DND-41 (cell line): ENCODE measurements around the gene CACNA2D1.

Experiments
- ATAC-seq: fragments of 200-7000 bp; cut with Tn5 transposase; 3 replicates; pipeline ENCODE4 v1.9.1; 2021; ENCODE audit warnings: low read depth; ENCODE audit not compliant: insufficient read depth
- DNase-seq: peaks from one replicate; pipeline ENCODE4 v3.0.0-alpha.2; 2020
- H2AFZ ChIP-seq: 2 replicates; pipeline ENCODE4 v1.6.0; 2012; ENCODE audit warnings: low read depth, low read length
- H3K27ac ChIP-seq: 2 replicates; pipeline ENCODE4 v1.5.1; 2012; ENCODE audit warnings: low read length, inconsistent platforms
- H3K27me3 ChIP-seq: fragments of 200-600 bp; sonication (generic); 2 replicates; pipeline ENCODE4 v1.6.0; 2012; ENCODE audit warnings: low read length, mild to moderate bottlenecking, inconsistent platforms; ENCODE audit not compliant: insufficient read depth, poor library complexity
- H3K36me3 ChIP-seq: 2 replicates; pipeline ENCODE4 v1.5.1; 2012; ENCODE audit warnings: low read length, inconsistent platforms; ENCODE audit not compliant: insufficient read depth
- H3K4me1 ChIP-seq: 2 replicates; pipeline ENCODE4 v1.5.1; 2012; ENCODE audit warnings: mild to moderate bottlenecking, low read length; ENCODE audit not compliant: insufficient read depth
- H3K4me2 ChIP-seq: 2 replicates; pipeline ENCODE4 v1.6.0; 2012; ENCODE audit warnings: mild to moderate bottlenecking, moderate library complexity, low read length, inconsistent platforms; ENCODE audit not compliant: insufficient read depth
- H3K4me3 ChIP-seq, 2 experiments: fragments of 200-600 bp in 1 of 2; shearing (Covaris generic) in 1 of 2; 2 replicates each; pipeline ENCODE4 v1.5.1; 2012 to 2016; ENCODE audit warnings: inconsistent platforms in 2 of 2, low read length in 2 of 2, mild to moderate bottlenecking in 2 of 2, low read depth in 1 of 2, moderate library complexity in 1 of 2
- H3K79me2 ChIP-seq: 2 replicates; pipeline ENCODE4 v1.6.0; 2012; ENCODE audit warnings: low read length, inconsistent platforms; ENCODE audit not compliant: insufficient read depth
- H3K9ac ChIP-seq: 2 replicates; pipeline ENCODE4 v1.6.0; 2012; ENCODE audit warnings: low read depth, mild to moderate bottlenecking, inconsistent platforms, low read length, moderate library complexity
- H3K9me3 ChIP-seq: 2 replicates; pipeline ENCODE4 v1.5.1; 2012; ENCODE audit warnings: low read length, moderate library complexity, mild to moderate bottlenecking, inconsistent platforms; ENCODE audit not compliant: insufficient read depth, severe bottlenecking
- H4K20me1 ChIP-seq: 2 replicates; pipeline ENCODE4 v1.6.0; 2012; ENCODE audit warnings: low read length; ENCODE audit not compliant: insufficient read depth
- EZH2 ChIP-seq: IDR thresholded peaks from 3 replicates; pipeline ENCODE4 v1.6.1; 2012; ENCODE audit warnings: borderline replicate concordance, low read depth, mild to moderate bottlenecking, moderate library complexity, low read length, inconsistent platforms; ENCODE audit not compliant: severe bottlenecking
- TF ChIP-seq, protein P1 (sequence below): IDR thresholded peaks from 2 replicates; pipeline ENCODE4 v1.5.1; 2012; ENCODE audit warnings: borderline replicate concordance, low read length, moderate library complexity, mild to moderate bottlenecking; ENCODE audit not compliant: poor library complexity, severe bottlenecking; ENCODE audit errors: extremely low read depth

CACNA2D1 gene

DNA sequence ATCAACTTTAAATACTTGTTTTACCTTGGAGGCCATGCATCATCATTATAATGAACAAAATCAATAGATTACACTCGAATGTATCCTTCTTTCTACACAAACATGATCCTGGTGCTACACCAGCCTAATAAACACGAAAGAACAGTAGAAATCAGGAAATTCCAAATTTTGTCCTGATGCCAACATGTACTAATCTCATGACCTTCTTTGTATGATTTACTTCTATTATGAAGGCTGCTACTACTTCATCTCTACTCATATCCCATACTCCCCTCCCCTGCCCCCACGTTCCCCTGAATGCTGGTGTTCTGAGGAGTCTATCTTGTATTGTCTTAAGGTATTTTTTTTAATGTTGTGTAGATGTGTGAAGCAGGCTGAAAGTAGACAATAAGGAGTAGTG, 315.0 kb downstream of the CACNA2D1 start:
- DNase-seq (no peak), ATAC-seq (no peak)
- H3K4me2 ChIP-seq, result no peak overlapping the region
- no peak overlapping the region for H3K27ac ChIP-seq
- H3K9ac ChIP-seq, result no peak overlapping the region
- no peaks in the 10 kb centered on the region for H3K4me1 ChIP-seq
- no peak overlapping the region for H3K4me3 ChIP-seq
- no peaks in the 10 kb centered on the region for H3K27me3 ChIP-seq
- H2AFZ ChIP-seq, result no peak overlapping the region
- H3K9me3 ChIP-seq, result no peaks in the 10 kb centered on the region
- H3K79me2 ChIP-seq, result no peaks in the 10 kb centered on the region
- no peak for TF ChIP-seq EZH2
- TF ChIP-seq, protein P1, sequence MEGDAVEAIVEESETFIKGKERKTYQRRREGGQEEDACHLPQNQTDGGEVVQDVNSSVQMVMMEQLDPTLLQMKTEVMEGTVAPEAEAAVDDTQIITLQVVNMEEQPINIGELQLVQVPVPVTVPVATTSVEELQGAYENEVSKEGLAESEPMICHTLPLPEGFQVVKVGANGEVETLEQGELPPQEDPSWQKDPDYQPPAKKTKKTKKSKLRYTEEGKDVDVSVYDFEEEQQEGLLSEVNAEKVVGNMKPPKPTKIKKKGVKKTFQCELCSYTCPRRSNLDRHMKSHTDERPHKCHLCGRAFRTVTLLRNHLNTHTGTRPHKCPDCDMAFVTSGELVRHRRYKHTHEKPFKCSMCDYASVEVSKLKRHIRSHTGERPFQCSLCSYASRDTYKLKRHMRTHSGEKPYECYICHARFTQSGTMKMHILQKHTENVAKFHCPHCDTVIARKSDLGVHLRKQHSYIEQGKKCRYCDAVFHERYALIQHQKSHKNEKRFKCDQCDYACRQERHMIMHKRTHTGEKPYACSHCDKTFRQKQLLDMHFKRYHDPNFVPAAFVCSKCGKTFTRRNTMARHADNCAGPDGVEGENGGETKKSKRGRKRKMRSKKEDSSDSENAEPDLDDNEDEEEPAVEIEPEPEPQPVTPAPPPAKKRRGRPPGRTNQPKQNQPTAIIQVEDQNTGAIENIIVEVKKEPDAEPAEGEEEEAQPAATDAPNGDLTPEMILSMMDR, result no peak
- H4K20me1 ChIP-seq, result no peaks in the 10 kb centered on the region
- no peaks in the 10 kb centered on the region for H3K36me3 ChIP-seq

DNA sequence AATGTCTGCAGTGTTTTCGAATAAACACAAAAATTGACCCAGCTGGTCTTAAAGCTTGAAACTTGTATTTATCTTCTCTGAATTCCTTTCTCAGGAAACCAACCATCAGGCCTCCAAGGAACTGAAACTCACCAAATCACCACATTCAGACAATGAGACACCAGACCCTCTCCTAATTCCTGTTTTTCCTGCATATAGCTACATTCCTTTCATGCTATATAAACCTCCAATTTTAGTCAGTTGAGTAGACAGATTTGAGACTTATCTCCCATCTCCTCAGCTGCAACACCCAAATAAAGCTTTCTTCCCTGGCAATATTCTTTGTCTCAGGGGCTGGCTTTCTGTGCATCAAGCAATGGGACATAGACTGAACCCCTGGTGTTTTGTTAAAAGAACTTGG, 317.0 kb downstream of the CACNA2D1 start:
- no peak for DNase-seq
- no peak overlapping the region for H3K27ac ChIP-seq
- no peak overlapping the region for H3K9ac ChIP-seq
- TF ChIP-seq, protein P1, result no peak
- no peak for TF ChIP-seq EZH2
- no peak overlapping the region for H3K4me2 ChIP-seq
- H2AFZ ChIP-seq, result no peak overlapping the region
- no peak overlapping the region for H3K4me3 ChIP-seq
- no peaks in the 10 kb centered on the region for H3K4me1 ChIP-seq
- H3K79me2 ChIP-seq, result no peaks in the 10 kb centered on the region
- ATAC-seq, result no peak
- H3K27me3 ChIP-seq, result no peaks in the 10 kb centered on the region
- H3K36me3 ChIP-seq, result no peaks in the 10 kb centered on the region
- H3K9me3 ChIP-seq, result no peaks in the 10 kb centered on the region
- no peaks in the 10 kb centered on the region for H4K20me1 ChIP-seq

DNA sequence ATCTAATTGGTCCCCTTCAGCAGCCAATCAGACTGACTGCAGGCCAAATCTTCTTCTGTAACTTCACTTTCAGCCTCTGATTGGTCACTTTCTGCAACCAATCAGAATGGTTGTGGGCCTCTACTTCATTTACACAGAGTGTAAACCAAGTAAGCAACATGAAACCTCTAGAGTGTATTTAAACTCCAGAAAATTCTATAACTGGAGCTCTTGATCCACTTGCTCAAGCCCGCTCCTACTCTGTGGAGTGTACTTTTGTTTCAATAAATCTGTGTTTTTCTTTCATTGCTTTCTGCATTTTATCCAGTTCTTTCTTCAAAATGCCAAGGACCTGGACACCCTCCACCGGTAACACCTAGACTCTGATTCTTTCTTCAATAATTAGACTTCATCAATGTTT, 319.1 kb downstream of the CACNA2D1 start:
- H4K20me1 ChIP-seq, result no peaks in the 10 kb centered on the region
- DNase-seq (no peak), ATAC-seq (no peak)
- no peak overlapping the region for H3K4me2 ChIP-seq
- no peak overlapping the region for H2AFZ ChIP-seq
- TF ChIP-seq, protein P1, result no peak
- TF ChIP-seq EZH2, result no peak
- no peaks in the 10 kb centered on the region for H3K79me2 ChIP-seq
- no peak overlapping the region for H3K4me3 ChIP-seq
- H3K9ac ChIP-seq, result no peak overlapping the region
- H3K9me3 ChIP-seq, result no peaks in the 10 kb centered on the region
- H3K4me1 ChIP-seq, result no peaks in the 10 kb centered on the region
- no peak overlapping the region for H3K27ac ChIP-seq
- H3K27me3 ChIP-seq, result no peaks in the 10 kb centered on the region
- no peaks in the 10 kb centered on the region for H3K36me3 ChIP-seq

DNA sequence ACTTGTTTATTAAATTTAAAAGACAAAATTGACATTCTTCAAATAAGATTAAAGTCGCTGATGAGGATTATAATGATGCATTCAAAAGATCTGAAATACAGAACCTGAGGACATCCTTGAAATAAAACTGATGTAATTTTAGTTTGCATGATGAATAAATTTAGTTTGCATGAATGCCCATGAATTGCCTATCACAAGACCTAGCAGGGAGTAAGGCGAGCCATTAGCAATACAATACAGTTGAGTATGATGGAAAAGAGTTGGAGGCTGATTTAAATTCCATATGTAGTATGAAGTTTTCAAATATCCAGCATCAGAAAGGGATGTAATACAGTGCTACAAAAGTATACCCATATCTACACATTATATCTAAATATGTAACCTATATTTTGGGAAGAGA, 321.3 kb downstream of the CACNA2D1 start:
- no peak overlapping the region for H3K4me3 ChIP-seq
- H3K9me3 ChIP-seq, result no peaks in the 10 kb centered on the region
- no peak overlapping the region for H3K9ac ChIP-seq
- no peaks in the 10 kb centered on the region for H3K4me1 ChIP-seq
- H3K36me3 ChIP-seq, result no peaks in the 10 kb centered on the region
- no peak overlapping the region for H2AFZ ChIP-seq
- TF ChIP-seq, protein P1, result no peak
- no peak for TF ChIP-seq EZH2
- H3K27me3 ChIP-seq, result no peaks in the 10 kb centered on the region
- DNase-seq (no peak), ATAC-seq (no peak)
- no peaks in the 10 kb centered on the region for H4K20me1 ChIP-seq
- no peak overlapping the region for H3K4me2 ChIP-seq
- H3K79me2 ChIP-seq, result no peaks in the 10 kb centered on the region
- H3K27ac ChIP-seq, result no peak overlapping the region
